ENCODE data around the gene KCNG4.

GRCh38 chr16:84218176-84218823 is 21.5 kb downstream of the KCNG4 start:
- TF ChIP-seq, protein P1, sequence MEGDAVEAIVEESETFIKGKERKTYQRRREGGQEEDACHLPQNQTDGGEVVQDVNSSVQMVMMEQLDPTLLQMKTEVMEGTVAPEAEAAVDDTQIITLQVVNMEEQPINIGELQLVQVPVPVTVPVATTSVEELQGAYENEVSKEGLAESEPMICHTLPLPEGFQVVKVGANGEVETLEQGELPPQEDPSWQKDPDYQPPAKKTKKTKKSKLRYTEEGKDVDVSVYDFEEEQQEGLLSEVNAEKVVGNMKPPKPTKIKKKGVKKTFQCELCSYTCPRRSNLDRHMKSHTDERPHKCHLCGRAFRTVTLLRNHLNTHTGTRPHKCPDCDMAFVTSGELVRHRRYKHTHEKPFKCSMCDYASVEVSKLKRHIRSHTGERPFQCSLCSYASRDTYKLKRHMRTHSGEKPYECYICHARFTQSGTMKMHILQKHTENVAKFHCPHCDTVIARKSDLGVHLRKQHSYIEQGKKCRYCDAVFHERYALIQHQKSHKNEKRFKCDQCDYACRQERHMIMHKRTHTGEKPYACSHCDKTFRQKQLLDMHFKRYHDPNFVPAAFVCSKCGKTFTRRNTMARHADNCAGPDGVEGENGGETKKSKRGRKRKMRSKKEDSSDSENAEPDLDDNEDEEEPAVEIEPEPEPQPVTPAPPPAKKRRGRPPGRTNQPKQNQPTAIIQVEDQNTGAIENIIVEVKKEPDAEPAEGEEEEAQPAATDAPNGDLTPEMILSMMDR (IDR thresholded peaks at IDR 0.05) = no peak
- TF ChIP-seq POLR2A (IDR thresholded peaks at IDR 0.05) = no peak
